H9 (cell line): Measurements from ENCODE around the gene FN1. TPM values are rescaled to one million over a fixed set of nuclear protein-coding genes. Genes with fewer than 3 reads are reported as not detected.

Experiments
- DNase-seq: peaks from one replicate; pipeline ENCODE4 v3.0.0-alpha.2; 2017
- H2AFZ ChIP-seq: one replicate; pipeline ENCODE4 v1.6.1; 2013; ENCODE audit warnings: mild to moderate bottlenecking, low read length, control low read depth, moderate library complexity
- H2AK5ac ChIP-seq: 2 replicates; pipeline ENCODE4 v1.6.1; 2013; ENCODE audit warnings: low read length, control low read depth, mixed read lengths; ENCODE audit not compliant: insufficient read length
- H2BK120ac ChIP-seq: one replicate; pipeline ENCODE4 v1.6.1; 2013; ENCODE audit warnings: low read depth, mild to moderate bottlenecking, low read length, control low read depth, inconsistent platforms; ENCODE audit not compliant: poor library complexity, severe bottlenecking
- H2BK12ac ChIP-seq: 2 replicates; pipeline ENCODE4 v1.6.1; 2013; ENCODE audit warnings: low read length, control low read depth, mixed read lengths, low read depth; ENCODE audit not compliant: insufficient read length
- H2BK15ac ChIP-seq: 2 replicates; pipeline ENCODE4 v1.6.1; 2013; ENCODE audit warnings: low read depth, low read length, control low read depth
- H2BK20ac ChIP-seq: one replicate; pipeline ENCODE4 v1.6.1; 2013; ENCODE audit warnings: low read depth, mild to moderate bottlenecking, low read length, control low read depth, inconsistent platforms; ENCODE audit not compliant: poor library complexity, severe bottlenecking
- H2BK5ac ChIP-seq: 2 replicates; pipeline ENCODE4 v1.6.1; 2013; ENCODE audit warnings: low read length, control low read depth, mixed read lengths; ENCODE audit not compliant: insufficient read length
- H3K14ac ChIP-seq: 2 replicates; pipeline ENCODE4 v1.6.1; 2013; ENCODE audit warnings: low read length, control low read depth; ENCODE audit not compliant: insufficient read depth
- H3K18ac ChIP-seq: 2 replicates; pipeline ENCODE4 v1.6.1; 2013; ENCODE audit warnings: low read depth, mild to moderate bottlenecking, mixed read lengths, low read length, control low read depth; ENCODE audit not compliant: insufficient read length
- H3K23ac ChIP-seq: 2 replicates; pipeline ENCODE4 v1.6.1; 2013; ENCODE audit warnings: low read length, control low read depth, mixed read lengths, low read depth; ENCODE audit not compliant: insufficient read length
- H3K23me2 ChIP-seq: 2 replicates; pipeline ENCODE4 v1.6.1; 2013; ENCODE audit warnings: low read depth, mild to moderate bottlenecking, mixed read lengths, low read length, control low read depth; ENCODE audit not compliant: insufficient read length, poor library complexity, severe bottlenecking
- H3K27ac ChIP-seq: 2 replicates; pipeline ENCODE4 v1.5.1; 2013; ENCODE audit warnings: low read length, control low read depth, mixed read lengths, low read depth; ENCODE audit not compliant: insufficient read length
- H3K27me3 ChIP-seq: 2 replicates; pipeline ENCODE4 v1.6.1; 2013; ENCODE audit warnings: low read length, control low read depth, inconsistent platforms; ENCODE audit not compliant: insufficient read depth
- H3K4ac ChIP-seq: 2 replicates; pipeline ENCODE4 v1.6.1; 2013; ENCODE audit warnings: low read depth, mild to moderate bottlenecking, control low read depth, inconsistent platforms, low read length, moderate library complexity
- H3K4me1 ChIP-seq: 2 replicates; pipeline ENCODE4 v1.6.1; 2013; ENCODE audit warnings: low read length, control low read depth, inconsistent platforms; ENCODE audit not compliant: insufficient read depth
- H3K4me2 ChIP-seq: 2 replicates; pipeline ENCODE4 v1.6.1; 2013; ENCODE audit warnings: low read length, control low read depth, mixed read lengths; ENCODE audit not compliant: insufficient read length, insufficient read depth
- H3K56ac ChIP-seq: 2 replicates; pipeline ENCODE4 v1.6.1; 2013; ENCODE audit warnings: low read depth, mild to moderate bottlenecking, mixed read lengths, low read length, control low read depth; ENCODE audit not compliant: insufficient read length
- H3K79me1 ChIP-seq: 2 replicates; pipeline ENCODE4 v1.6.1; 2013; ENCODE audit warnings: low read depth, mild to moderate bottlenecking, moderate library complexity, low read length, control low read depth, inconsistent platforms; ENCODE audit not compliant: insufficient read depth, poor library complexity, severe bottlenecking
- H3K79me2 ChIP-seq: 2 replicates; pipeline ENCODE4 v1.6.1; 2013; ENCODE audit warnings: low read length, control low read depth, inconsistent platforms; ENCODE audit not compliant: insufficient read depth
- H3K9ac ChIP-seq: 2 replicates; pipeline ENCODE4 v1.6.1; 2013; ENCODE audit warnings: low read length, control low read depth, mixed read lengths; ENCODE audit not compliant: insufficient read length; ENCODE audit errors: extremely low read depth
- H3K9me3 ChIP-seq: one replicate; pipeline ENCODE4 v1.6.1; 2013; ENCODE audit warnings: low read depth, low read length, inconsistent platforms; ENCODE audit not compliant: control insufficient read depth
- H3T11ph ChIP-seq: one replicate; pipeline ENCODE4 v1.6.1; 2013; ENCODE audit warnings: mild to moderate bottlenecking, low read length, control low read depth, inconsistent platforms
- H4K20me1 ChIP-seq: one replicate; pipeline ENCODE4 v1.6.1; 2013; ENCODE audit not compliant: control insufficient read depth, insufficient read length, insufficient read depth
- H4K5ac ChIP-seq: 2 replicates; pipeline ENCODE4 v1.6.1; 2013; ENCODE audit warnings: low read depth, mild to moderate bottlenecking, mixed read lengths, low read length, control low read depth; ENCODE audit not compliant: insufficient read length
- H4K8ac ChIP-seq: replicated peaks from 2 replicates; pipeline ENCODE4 v1.6.1; 2013; ENCODE audit warnings: low read length, control low read depth, mixed read lengths, low read depth; ENCODE audit not compliant: insufficient read length
- H4K91ac ChIP-seq: 2 replicates; pipeline ENCODE4 v1.6.1; 2013; ENCODE audit warnings: low read depth, mild to moderate bottlenecking, moderate library complexity, mixed read lengths, low read length, control low read depth; ENCODE audit not compliant: insufficient read length
- H3K27ac Mint-ChIP-seq, 3 experiments: 2 replicates in 2 of 3; 3 replicates in 1 of 3; pipeline ENCODE4 v1.8.0; 2020 to 2021; ENCODE audit warnings: mixed read lengths in 3 of 3, mild to moderate bottlenecking in 1 of 3, moderate library complexity in 1 of 3
- H3K27me3 Mint-ChIP-seq: 2 replicates; pipeline ENCODE4 v1.8.0; 2021; ENCODE audit warnings: low read depth, mild to moderate bottlenecking, moderate library complexity, mixed read lengths
- H3K36me3 Mint-ChIP-seq, 3 experiments: 2 replicates in 2 of 3; 3 replicates in 1 of 3; pipeline ENCODE4 v1.8.0; 2020 to 2021; ENCODE audit warnings: low read depth in 3 of 3, mixed read lengths in 3 of 3; ENCODE audit not compliant: insufficient read depth in 1 of 3
- H3K4me1 Mint-ChIP-seq, 2 experiments: 2 replicates each; pipeline ENCODE4 v1.8.0; 2020; ENCODE audit warnings: mixed read lengths in 2 of 2
- H3K4me3 Mint-ChIP-seq, 2 experiments: 2 replicates in 1 of 2; 3 replicates in 1 of 2; pipeline ENCODE4 v1.8.0; 2020 to 2021; ENCODE audit warnings: mild to moderate bottlenecking in 2 of 2, mixed read lengths in 2 of 2, moderate library complexity in 1 of 2
- H3K9me3 Mint-ChIP-seq, 2 experiments: 2 replicates in 1 of 2; 3 replicates in 1 of 2; pipeline ENCODE4 v1.8.0; 2020; ENCODE audit warnings: mild to moderate bottlenecking in 2 of 2, mixed read lengths in 2 of 2, moderate library complexity in 1 of 2
- WGBS: extraction: QIAGEN DNeasy Blood & Tissue Kit; methylation state at CpG from one replicate; pipeline ENCODE4 v1.1.7; 2013; ENCODE audit warnings: missing lambda C conversion rate, low lambda C conversion rate, mixed read lengths; ENCODE audit not compliant: insufficient read length; ENCODE audit errors: extremely low coverage; 5-methylcytosine and 5-hydroxymethylcytosine counted together
- total RNA-seq: library from RNA; stranded (reverse); gene quantifications from 2 replicates; pipeline ENCODE4 v1.2.1, GENCODE V29; 2021
- TF ChIP-seq, protein P1 (sequence below): fragments of 200-600 bp; sonication (generic); conservative IDR thresholded peaks from 3 replicates; pipeline ENCODE4 v1.8.0; 2021; ENCODE audit warnings: antibody characterized with exemption, mild to moderate bottlenecking

The FN1 gene
- total RNA-seq, 1 experiment from 2014 or later: 56.0 TPM

DNA sequence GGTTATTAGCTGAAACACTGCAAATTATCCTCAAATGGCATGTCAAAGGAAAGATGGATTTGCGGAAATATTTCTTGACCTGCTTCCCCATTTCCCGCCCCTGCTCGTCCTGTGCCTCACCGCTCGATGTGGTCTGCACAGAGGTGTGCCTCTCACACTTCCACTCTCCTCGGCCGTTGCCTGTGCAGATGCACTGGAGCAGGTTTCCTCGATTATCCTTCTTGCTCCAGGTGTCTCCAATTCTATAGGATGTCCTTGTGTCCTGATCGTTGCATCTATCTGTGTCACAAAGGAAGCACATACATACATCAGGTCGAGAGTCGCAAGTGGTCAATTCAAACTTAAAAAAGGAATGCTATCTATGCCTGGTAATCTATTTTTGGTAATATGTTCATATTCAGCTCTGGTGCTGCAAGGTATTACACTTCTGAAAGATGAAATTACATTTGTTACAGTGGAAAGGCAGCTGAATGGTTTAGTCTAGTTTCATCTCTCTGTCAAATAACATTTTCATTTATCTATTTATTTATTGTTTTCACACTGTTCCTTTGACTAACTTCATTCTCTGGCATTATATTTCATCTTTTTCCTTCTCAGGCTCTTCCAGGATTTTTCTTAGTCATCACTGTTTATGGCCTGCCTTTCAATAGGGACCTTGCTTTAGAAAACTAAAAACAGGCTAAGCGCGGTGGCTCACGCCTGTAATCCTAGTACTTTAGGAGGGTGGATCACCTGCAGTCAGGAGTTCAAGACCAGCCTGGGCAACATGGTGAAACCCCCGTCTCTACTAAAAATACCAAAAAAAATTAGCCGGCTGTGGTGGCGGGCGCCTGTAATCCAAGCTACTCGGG lies 7.6 kb downstream of the FN1 start:
- Histone ChIP-seq H4K5ac (no peak overlapping the region), H3K14ac (no peak overlapping the region), H3K9ac (no peak overlapping the region), H2BK12ac (no peak overlapping the region), H3K27me3 (no peaks in the 10 kb centered on the region), H3K18ac (no peak overlapping the region), H2AFZ (no peak overlapping the region), H4K8ac (no peak overlapping the region), H2BK120ac (no peak overlapping the region), H2BK15ac (no peak overlapping the region), H3K4me2 (no peak overlapping the region), H3K23ac (no peak overlapping the region), H2AK5ac (no peak overlapping the region), H4K91ac (no peak overlapping the region), H3K79me1 (no peaks in the 10 kb centered on the region), H3K4ac (no peak overlapping the region), H4K20me1 (no peaks in the 10 kb centered on the region), H3K4me1 (no peaks in the 10 kb centered on the region), H3K9me3 (no peaks in the 10 kb centered on the region), H3K79me2 (no peaks in the 10 kb centered on the region), H3T11ph (no peak overlapping the region), H3K23me2 (no peaks in the 10 kb centered on the region), H3K27ac (no peak overlapping the region), H2BK5ac (no peak overlapping the region), H2BK20ac (no peak overlapping the region), H3K56ac (no peak overlapping the region)
- Mint-ChIP-seq H3K4me1 (no peaks in the 10 kb centered on the region), H3K4me3 (no peak overlapping the region), H3K27ac (no peak overlapping the region; a peak in 2 of 7 replicates), H3K27me3 (no peaks in the 10 kb centered on the region), H3K36me3 (peaks cover 11 to 50% (median 11%) of the 10 kb centered on the region in 3 experiments; a peak in 6 of 7 replicates), H3K9me3 (no peaks in the 10 kb centered on the region)
- DNase-seq: no peak
- TF ChIP-seq, protein P1, sequence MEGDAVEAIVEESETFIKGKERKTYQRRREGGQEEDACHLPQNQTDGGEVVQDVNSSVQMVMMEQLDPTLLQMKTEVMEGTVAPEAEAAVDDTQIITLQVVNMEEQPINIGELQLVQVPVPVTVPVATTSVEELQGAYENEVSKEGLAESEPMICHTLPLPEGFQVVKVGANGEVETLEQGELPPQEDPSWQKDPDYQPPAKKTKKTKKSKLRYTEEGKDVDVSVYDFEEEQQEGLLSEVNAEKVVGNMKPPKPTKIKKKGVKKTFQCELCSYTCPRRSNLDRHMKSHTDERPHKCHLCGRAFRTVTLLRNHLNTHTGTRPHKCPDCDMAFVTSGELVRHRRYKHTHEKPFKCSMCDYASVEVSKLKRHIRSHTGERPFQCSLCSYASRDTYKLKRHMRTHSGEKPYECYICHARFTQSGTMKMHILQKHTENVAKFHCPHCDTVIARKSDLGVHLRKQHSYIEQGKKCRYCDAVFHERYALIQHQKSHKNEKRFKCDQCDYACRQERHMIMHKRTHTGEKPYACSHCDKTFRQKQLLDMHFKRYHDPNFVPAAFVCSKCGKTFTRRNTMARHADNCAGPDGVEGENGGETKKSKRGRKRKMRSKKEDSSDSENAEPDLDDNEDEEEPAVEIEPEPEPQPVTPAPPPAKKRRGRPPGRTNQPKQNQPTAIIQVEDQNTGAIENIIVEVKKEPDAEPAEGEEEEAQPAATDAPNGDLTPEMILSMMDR: no peak
- no CpG with 5 or more reads among the region's 19 CpGs for WGBS
